ENCODE measurements around the gene VKORC1.

- TF ChIP-seq CTCF (IDR thresholded peaks at IDR 0.05 in 8 of 11, conservative IDR thresholded peaks at IDR 0.05 in 3 of 11) (no peak), POLR2A (IDR thresholded peaks at IDR 0.05) (no peak)
These were observed 5.5 kb upstream of the VKORC1 start for GRCh38 chr16:31099860-31100638.
